HG02623 (cell line): ENCODE data around the gene GDPD5.

Experiments used
- ATAC-seq: cut with Tn5 transposase; IDR thresholded peaks from one replicate; pipeline ENCODE4 v1.9.1; 2021; ENCODE audit warnings: moderate library complexity; ENCODE audit not compliant: unreplicated experiment

GDPD5 gene

GRCh38 chr11:75525433-75526191, at the start of gene GDPD5:
Gene GDPD5, minus strand, starts transcription at chr11:75525941. Its CDS starts 48,206 bp downstream, at chr11:75477735.
- ATAC-seq, result peak; percentile 69

GRCh38 chr11:75574698-75575602, 49.2 kb upstream of the GDPD5 start:
- ATAC-seq, result no peak

GRCh38 chr11:75572744-75573143, 47.0 kb upstream of the GDPD5 start:
- ATAC-seq, result no peak

GRCh38 chr11:75571625-75572024, 45.9 kb upstream of the GDPD5 start:
- ATAC-seq, result no peak

GRCh38 chr11:75570559-75571139, 44.9 kb upstream of the GDPD5 start:
- ATAC-seq, result no peak

GRCh38 chr11:75568616-75569219, 43.0 kb upstream of the GDPD5 start:
- no peak for ATAC-seq

GRCh38 chr11:75567971-75568370, 42.2 kb upstream of the GDPD5 start:
- ATAC-seq, result no peak

- ATAC-seq, result no peak
Observed at GRCh38 chr11:75566763-75567279, 41.1 kb upstream of the GDPD5 start.

- ATAC-seq, result no peak
Observed at GRCh38 chr11:75565916-75566762, 40.4 kb upstream of the GDPD5 start.

- no peak for ATAC-seq
Observed at GRCh38 chr11:75565221-75565814, 39.6 kb upstream of the GDPD5 start.

GRCh38 chr11:75563978-75564552, 38.3 kb upstream of the GDPD5 start:
- no peak for ATAC-seq

- ATAC-seq, result no peak
Observed at GRCh38 chr11:75563501-75563977, 37.8 kb upstream of the GDPD5 start.

GRCh38 chr11:75562836-75563484, 37.2 kb upstream of the GDPD5 start:
- no peak for ATAC-seq

- peak; percentile 68 for ATAC-seq
Observed at GRCh38 chr11:75562048-75562835, 36.5 kb upstream of the GDPD5 start, which contains the start of gene SERPINH1. Gene SERPINH1, plus strand, starts transcription at chr11:75562253. Its CDS starts 4,097 bp downstream, at chr11:75566350.

- no peak for ATAC-seq
Observed at GRCh38 chr11:75561426-75562047, 35.8 kb upstream of the GDPD5 start.

GRCh38 chr11:75560644-75561043, 34.9 kb upstream of the GDPD5 start:
- ATAC-seq, result no peak
